NCI-H2081 treated with DMSO at 0.1 percent for 48 hours (cell line): Measurements from ENCODE around the gene TTC7B.
"Not testable (repeated sequence)": the region's sequence is repeated elsewhere in the genome, so short reads cannot be mapped to it uniquely, and the experiment has no call there.

ENCODE experiments used
- DNase-seq: peaks from one replicate; lab custom pipeline; 2025; lab: John Stamatoyannopoulos, UW

TTC7B gene

GRCh38 chr14:90525353-90526028, 290.7 kb downstream of the TTC7B start:
- DNase-seq: not testable (repeated sequence)

GRCh38 chr14:90523961-90524875, 292.0 kb downstream of the TTC7B start:
- no peak for DNase-seq

GRCh38 chr14:90523544-90523943, 292.7 kb downstream of the TTC7B start:
- no peak for DNase-seq

GRCh38 chr14:90522571-90523191, 293.5 kb downstream of the TTC7B start:
- no peak for DNase-seq

GRCh38 chr14:90521930-90522483, 294.2 kb downstream of the TTC7B start:
- no peak for DNase-seq

- DNase-seq: no peak
Measured at GRCh38 chr14:90521084-90521929, 294.9 kb downstream of the TTC7B start.

- DNase-seq: no peak
Measured at GRCh38 chr14:90520326-90520725, 295.9 kb downstream of the TTC7B start.

- DNase-seq: no peak
Measured at GRCh38 chr14:90519262-90519920, 296.8 kb downstream of the TTC7B start.

- DNase-seq: no peak
Measured at GRCh38 chr14:90518941-90519256, 297.3 kb downstream of the TTC7B start.

- no peak for DNase-seq
Measured at GRCh38 chr14:90518069-90518940, 297.9 kb downstream of the TTC7B start.

- DNase-seq: no peak
Measured at GRCh38 chr14:90517076-90517841, 299.0 kb downstream of the TTC7B start.

- no peak for DNase-seq
Measured at GRCh38 chr14:90514566-90514965, 301.7 kb downstream of the TTC7B start.

- peak; percentile 47 for DNase-seq
Measured at GRCh38 chr14:90514015-90514398, 302.2 kb downstream of the TTC7B start.

GRCh38 chr14:90513161-90514014, 302.8 kb downstream of the TTC7B start:
- peak; percentile 97 for DNase-seq

- no peak for DNase-seq
Measured at GRCh38 chr14:90512329-90512991, 303.8 kb downstream of the TTC7B start.

GRCh38 chr14:90511795-90512328, 304.4 kb downstream of the TTC7B start:
- no peak for DNase-seq

- DNase-seq: no peak
Measured at GRCh38 chr14:90511252-90511651, 305.0 kb downstream of the TTC7B start.

- peak; percentile 39 for DNase-seq
Measured at GRCh38 chr14:90510159-90510558, 306.1 kb downstream of the TTC7B start.
